H9 (cell line): ENCODE measurements around the gene UBA1. TPM values are rescaled to one million over a fixed set of nuclear protein-coding genes. Genes with fewer than 3 reads are reported as not detected.
A peak's percentile ranks its signal among the peaks of the same experiment; 100 is the strongest.

Experiments
- DNase-seq: peaks from one replicate; pipeline ENCODE4 v3.0.0-alpha.2; 2017
- H2AFZ ChIP-seq: one replicate; pipeline ENCODE4 v1.6.1; 2013; ENCODE audit warnings: mild to moderate bottlenecking, low read length, control low read depth, moderate library complexity
- H2AK5ac ChIP-seq: 2 replicates; pipeline ENCODE4 v1.6.1; 2013; ENCODE audit warnings: low read length, control low read depth, mixed read lengths; ENCODE audit not compliant: insufficient read length
- H2BK120ac ChIP-seq: one replicate; pipeline ENCODE4 v1.6.1; 2013; ENCODE audit warnings: low read depth, mild to moderate bottlenecking, low read length, control low read depth, inconsistent platforms; ENCODE audit not compliant: poor library complexity, severe bottlenecking
- H2BK12ac ChIP-seq: 2 replicates; pipeline ENCODE4 v1.6.1; 2013; ENCODE audit warnings: low read length, control low read depth, mixed read lengths, low read depth; ENCODE audit not compliant: insufficient read length
- H2BK15ac ChIP-seq: 2 replicates; pipeline ENCODE4 v1.6.1; 2013; ENCODE audit warnings: low read depth, low read length, control low read depth
- H2BK20ac ChIP-seq: one replicate; pipeline ENCODE4 v1.6.1; 2013; ENCODE audit warnings: low read depth, mild to moderate bottlenecking, low read length, control low read depth, inconsistent platforms; ENCODE audit not compliant: poor library complexity, severe bottlenecking
- H2BK5ac ChIP-seq: 2 replicates; pipeline ENCODE4 v1.6.1; 2013; ENCODE audit warnings: low read length, control low read depth, mixed read lengths; ENCODE audit not compliant: insufficient read length
- H3K14ac ChIP-seq: 2 replicates; pipeline ENCODE4 v1.6.1; 2013; ENCODE audit warnings: low read length, control low read depth; ENCODE audit not compliant: insufficient read depth
- H3K18ac ChIP-seq: 2 replicates; pipeline ENCODE4 v1.6.1; 2013; ENCODE audit warnings: low read depth, mild to moderate bottlenecking, mixed read lengths, low read length, control low read depth; ENCODE audit not compliant: insufficient read length
- H3K23ac ChIP-seq: 2 replicates; pipeline ENCODE4 v1.6.1; 2013; ENCODE audit warnings: low read length, control low read depth, mixed read lengths, low read depth; ENCODE audit not compliant: insufficient read length
- H3K23me2 ChIP-seq: 2 replicates; pipeline ENCODE4 v1.6.1; 2013; ENCODE audit warnings: low read depth, mild to moderate bottlenecking, mixed read lengths, low read length, control low read depth; ENCODE audit not compliant: insufficient read length, poor library complexity, severe bottlenecking
- H3K27ac ChIP-seq: 2 replicates; pipeline ENCODE4 v1.5.1; 2013; ENCODE audit warnings: low read length, control low read depth, mixed read lengths, low read depth; ENCODE audit not compliant: insufficient read length
- H3K27me3 ChIP-seq: 2 replicates; pipeline ENCODE4 v1.6.1; 2013; ENCODE audit warnings: low read length, control low read depth, inconsistent platforms; ENCODE audit not compliant: insufficient read depth
- H3K4ac ChIP-seq: 2 replicates; pipeline ENCODE4 v1.6.1; 2013; ENCODE audit warnings: low read depth, mild to moderate bottlenecking, control low read depth, inconsistent platforms, low read length, moderate library complexity
- H3K4me1 ChIP-seq: 2 replicates; pipeline ENCODE4 v1.6.1; 2013; ENCODE audit warnings: low read length, control low read depth, inconsistent platforms; ENCODE audit not compliant: insufficient read depth
- H3K4me2 ChIP-seq: 2 replicates; pipeline ENCODE4 v1.6.1; 2013; ENCODE audit warnings: low read length, control low read depth, mixed read lengths; ENCODE audit not compliant: insufficient read length, insufficient read depth
- H3K56ac ChIP-seq: 2 replicates; pipeline ENCODE4 v1.6.1; 2013; ENCODE audit warnings: low read depth, mild to moderate bottlenecking, mixed read lengths, low read length, control low read depth; ENCODE audit not compliant: insufficient read length
- H3K79me1 ChIP-seq: 2 replicates; pipeline ENCODE4 v1.6.1; 2013; ENCODE audit warnings: low read depth, mild to moderate bottlenecking, moderate library complexity, low read length, control low read depth, inconsistent platforms; ENCODE audit not compliant: insufficient read depth, poor library complexity, severe bottlenecking
- H3K79me2 ChIP-seq: 2 replicates; pipeline ENCODE4 v1.6.1; 2013; ENCODE audit warnings: low read length, control low read depth, inconsistent platforms; ENCODE audit not compliant: insufficient read depth
- H3K9ac ChIP-seq: 2 replicates; pipeline ENCODE4 v1.6.1; 2013; ENCODE audit warnings: low read length, control low read depth, mixed read lengths; ENCODE audit not compliant: insufficient read length; ENCODE audit errors: extremely low read depth
- H3K9me3 ChIP-seq: one replicate; pipeline ENCODE4 v1.6.1; 2013; ENCODE audit warnings: low read depth, low read length, inconsistent platforms; ENCODE audit not compliant: control insufficient read depth
- H3T11ph ChIP-seq: one replicate; pipeline ENCODE4 v1.6.1; 2013; ENCODE audit warnings: mild to moderate bottlenecking, low read length, control low read depth, inconsistent platforms
- H4K20me1 ChIP-seq: one replicate; pipeline ENCODE4 v1.6.1; 2013; ENCODE audit not compliant: control insufficient read depth, insufficient read length, insufficient read depth
- H4K5ac ChIP-seq: 2 replicates; pipeline ENCODE4 v1.6.1; 2013; ENCODE audit warnings: low read depth, mild to moderate bottlenecking, mixed read lengths, low read length, control low read depth; ENCODE audit not compliant: insufficient read length
- H4K8ac ChIP-seq: replicated peaks from 2 replicates; pipeline ENCODE4 v1.6.1; 2013; ENCODE audit warnings: low read length, control low read depth, mixed read lengths, low read depth; ENCODE audit not compliant: insufficient read length
- H4K91ac ChIP-seq: 2 replicates; pipeline ENCODE4 v1.6.1; 2013; ENCODE audit warnings: low read depth, mild to moderate bottlenecking, moderate library complexity, mixed read lengths, low read length, control low read depth; ENCODE audit not compliant: insufficient read length
- H3K27ac Mint-ChIP-seq, 3 experiments: 2 replicates in 2 of 3; 3 replicates in 1 of 3; pipeline ENCODE4 v1.8.0; 2020 to 2021; ENCODE audit warnings: mixed read lengths in 3 of 3, mild to moderate bottlenecking in 1 of 3, moderate library complexity in 1 of 3
- H3K27me3 Mint-ChIP-seq: 2 replicates; pipeline ENCODE4 v1.8.0; 2021; ENCODE audit warnings: low read depth, mild to moderate bottlenecking, moderate library complexity, mixed read lengths
- H3K36me3 Mint-ChIP-seq, 3 experiments: 2 replicates in 2 of 3; 3 replicates in 1 of 3; pipeline ENCODE4 v1.8.0; 2020 to 2021; ENCODE audit warnings: low read depth in 3 of 3, mixed read lengths in 3 of 3; ENCODE audit not compliant: insufficient read depth in 1 of 3
- H3K4me1 Mint-ChIP-seq, 2 experiments: 2 replicates each; pipeline ENCODE4 v1.8.0; 2020; ENCODE audit warnings: mixed read lengths in 2 of 2
- H3K4me3 Mint-ChIP-seq, 2 experiments: 2 replicates in 1 of 2; 3 replicates in 1 of 2; pipeline ENCODE4 v1.8.0; 2020 to 2021; ENCODE audit warnings: mild to moderate bottlenecking in 2 of 2, mixed read lengths in 2 of 2, moderate library complexity in 1 of 2
- H3K9me3 Mint-ChIP-seq, 2 experiments: 2 replicates in 1 of 2; 3 replicates in 1 of 2; pipeline ENCODE4 v1.8.0; 2020; ENCODE audit warnings: mild to moderate bottlenecking in 2 of 2, mixed read lengths in 2 of 2, moderate library complexity in 1 of 2
- CTCF ChIP-seq: fragments of 200-600 bp; sonication (generic); conservative IDR thresholded peaks from 3 replicates; pipeline ENCODE4 v1.8.0; 2021; ENCODE audit warnings: antibody characterized with exemption, mild to moderate bottlenecking
- WGBS: extraction: QIAGEN DNeasy Blood & Tissue Kit; methylation state at CpG from one replicate; pipeline ENCODE4 v1.1.7; 2013; ENCODE audit warnings: missing lambda C conversion rate, low lambda C conversion rate, mixed read lengths; ENCODE audit not compliant: insufficient read length; ENCODE audit errors: extremely low coverage; 5-methylcytosine and 5-hydroxymethylcytosine counted together
- total RNA-seq: library from RNA; stranded (reverse); gene quantifications from 2 replicates; pipeline ENCODE4 v1.2.1, GENCODE V29; 2021

The UBA1 gene
- total RNA-seq, 1 experiment from 2014 or later, result 427 TPM

- Histone ChIP-seq H3K4ac (no peak overlapping the region), H2AFZ (no peak overlapping the region), H3K56ac (no peak overlapping the region), H2BK5ac (no peak overlapping the region), H4K91ac (no peak overlapping the region), H3K9me3 (no peaks in the 10 kb centered on the region), H3K4me1 (no peaks in the 10 kb centered on the region), H3T11ph (no peak overlapping the region), H3K23ac (no peak overlapping the region), H3K14ac (no peak overlapping the region), H3K18ac (no peak overlapping the region), H2BK15ac (no peak overlapping the region), H2BK20ac (no peak overlapping the region), H3K79me1 (no peaks in the 10 kb centered on the region), H3K4me2 (no peak overlapping the region), H4K20me1 (no peaks in the 10 kb centered on the region), H2BK12ac (no peak overlapping the region), H2BK120ac (no peak overlapping the region), H3K27ac (no peak overlapping the region), H2AK5ac (no peak overlapping the region), H3K23me2 (no peaks in the 10 kb centered on the region), H4K8ac (no peak overlapping the region), H3K79me2 (no peaks in the 10 kb centered on the region), H3K27me3 (no peaks in the 10 kb centered on the region), H4K5ac (no peak overlapping the region), H3K9ac (no peak overlapping the region)
- H3K4me3 Mint-ChIP-seq, result no peak overlapping the region
- H3K4me1 Mint-ChIP-seq, result no peaks in the 10 kb centered on the region
- peaks cover 28 to 62% (median 55%) of the 10 kb centered on the region in 3 experiments; a peak in 6 of 7 replicates for H3K36me3 Mint-ChIP-seq
- WGBS, result no CpG with 5 or more reads among the region's 13 CpGs
- H3K27me3 Mint-ChIP-seq, result no peaks in the 10 kb centered on the region; the same call in none of the 2 replicates
- peaks cover 4 to 5% of the 10 kb centered on the region in 2 experiments; a peak in 4 of 5 replicates for H3K9me3 Mint-ChIP-seq
- no peak for TF ChIP-seq CTCF
- DNase-seq, result no peak
- peak overlapping the region in 1 of 3 experiments; percentile 6; a peak in 2 of 7 replicates for H3K27ac Mint-ChIP-seq
Observed at GRCh38 chrX:47247999-47248320, 54.3 kb downstream of the UBA1 start.
